ENCODE results near the gene TMEM108.

Gene TMEM108

DNA sequence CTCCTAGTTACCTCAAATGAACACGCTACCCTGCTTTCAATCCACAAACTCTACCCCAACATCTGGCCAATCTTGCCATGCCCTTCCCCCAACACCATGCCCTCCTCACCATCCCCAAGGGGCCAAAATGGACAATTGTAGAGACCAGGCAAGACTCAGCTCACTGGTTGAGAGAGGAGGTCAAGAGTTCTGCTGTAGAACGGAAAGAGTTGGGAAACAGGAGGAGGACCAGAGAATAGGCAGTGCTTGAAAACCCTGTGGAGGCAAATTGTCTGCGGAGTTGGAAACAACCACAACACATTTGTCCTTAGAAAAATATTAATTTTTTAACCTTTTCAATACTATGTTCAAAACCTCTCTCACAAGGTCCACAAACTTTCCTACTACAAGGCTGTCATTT, 232.9 kb downstream of the TMEM108 start:
- no peak for DNase-seq (ENCODE audit: extremely low read depth, low read depth)
- no peak overlapping the region for H3K4me3 ChIP-seq (replicated peaks; ENCODE audit: low read depth, low read length)
- TF ChIP-seq, protein P1, sequence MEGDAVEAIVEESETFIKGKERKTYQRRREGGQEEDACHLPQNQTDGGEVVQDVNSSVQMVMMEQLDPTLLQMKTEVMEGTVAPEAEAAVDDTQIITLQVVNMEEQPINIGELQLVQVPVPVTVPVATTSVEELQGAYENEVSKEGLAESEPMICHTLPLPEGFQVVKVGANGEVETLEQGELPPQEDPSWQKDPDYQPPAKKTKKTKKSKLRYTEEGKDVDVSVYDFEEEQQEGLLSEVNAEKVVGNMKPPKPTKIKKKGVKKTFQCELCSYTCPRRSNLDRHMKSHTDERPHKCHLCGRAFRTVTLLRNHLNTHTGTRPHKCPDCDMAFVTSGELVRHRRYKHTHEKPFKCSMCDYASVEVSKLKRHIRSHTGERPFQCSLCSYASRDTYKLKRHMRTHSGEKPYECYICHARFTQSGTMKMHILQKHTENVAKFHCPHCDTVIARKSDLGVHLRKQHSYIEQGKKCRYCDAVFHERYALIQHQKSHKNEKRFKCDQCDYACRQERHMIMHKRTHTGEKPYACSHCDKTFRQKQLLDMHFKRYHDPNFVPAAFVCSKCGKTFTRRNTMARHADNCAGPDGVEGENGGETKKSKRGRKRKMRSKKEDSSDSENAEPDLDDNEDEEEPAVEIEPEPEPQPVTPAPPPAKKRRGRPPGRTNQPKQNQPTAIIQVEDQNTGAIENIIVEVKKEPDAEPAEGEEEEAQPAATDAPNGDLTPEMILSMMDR (IDR thresholded peaks at IDR 0.05; ENCODE audit: low read depth, low read length, missing control alignments), result no peak

DNA sequence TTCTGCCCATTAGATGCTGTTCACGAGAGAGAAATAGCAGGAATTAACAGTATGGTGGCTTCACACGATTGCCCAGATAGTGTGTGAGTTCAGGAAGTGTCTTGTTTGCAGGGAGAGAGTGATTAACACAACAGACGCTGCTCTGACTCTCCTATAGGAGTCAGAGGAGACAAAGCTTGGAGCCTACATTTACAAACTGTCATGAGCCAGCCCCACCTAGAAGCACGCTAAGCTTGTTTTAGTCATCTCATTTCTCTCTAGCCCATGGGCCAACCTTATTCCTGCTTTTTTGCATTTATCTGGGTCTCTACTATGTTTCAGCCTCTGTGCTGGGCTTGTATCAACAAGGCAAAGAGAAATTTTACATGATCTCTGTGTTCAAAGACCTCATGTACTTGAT, 233.3 kb downstream of the TMEM108 start:
- H3K4me3 ChIP-seq (replicated peaks; ENCODE audit: low read depth, low read length), result no peak overlapping the region
- no peak for DNase-seq (ENCODE audit: extremely low read depth, low read depth)
- TF ChIP-seq, protein P1 (IDR thresholded peaks at IDR 0.05; ENCODE audit: low read depth, low read length, missing control alignments), result no peak

DNA sequence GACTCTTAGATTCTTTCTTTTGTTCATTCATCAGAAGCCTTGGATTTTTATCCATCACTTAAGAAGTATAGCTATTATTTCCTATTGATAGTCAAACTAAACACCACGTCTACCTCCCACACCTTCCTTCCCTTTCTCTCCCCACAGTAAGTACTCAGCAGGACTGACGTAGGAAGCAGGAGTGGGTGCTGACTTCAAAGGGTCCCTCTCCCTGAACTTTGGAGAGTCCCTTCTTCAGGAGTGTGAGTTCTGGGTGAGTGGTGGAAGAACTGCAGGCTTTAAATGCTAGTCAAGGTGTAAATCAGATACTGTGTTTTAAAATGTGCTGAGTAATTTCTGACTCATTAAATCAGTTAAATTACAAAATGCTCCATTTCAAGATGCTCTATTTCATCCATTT, 235.2 kb downstream of the TMEM108 start:
- DNase-seq (ENCODE audit: extremely low read depth, low read depth), result no peak
- H3K4me3 ChIP-seq (replicated peaks; ENCODE audit: low read depth, low read length), result no peak overlapping the region
- TF ChIP-seq, protein P1 (IDR thresholded peaks at IDR 0.05; ENCODE audit: low read depth, low read length, missing control alignments), result no peak

DNA sequence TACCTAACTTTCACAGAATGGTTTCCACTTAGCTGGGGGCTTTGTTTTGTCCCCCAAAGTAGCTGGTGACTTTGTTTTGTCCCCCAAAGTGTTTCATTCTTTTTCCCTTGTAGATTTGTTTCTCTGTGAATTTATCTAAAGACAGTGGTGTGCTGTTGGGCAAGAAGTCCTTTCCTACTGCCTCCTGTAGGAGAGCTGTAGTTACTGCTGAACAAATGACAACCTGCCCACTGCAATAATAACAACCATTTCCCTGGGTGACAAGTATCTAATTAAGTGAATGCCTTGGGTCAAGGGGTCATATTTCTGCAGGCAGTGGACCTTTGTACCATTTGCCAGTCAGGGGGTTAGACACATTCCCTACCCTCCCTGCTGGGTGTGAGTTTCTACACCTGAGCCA, 236.3 kb downstream of the TMEM108 start:
- H3K4me3 ChIP-seq (replicated peaks; ENCODE audit: low read depth, low read length), result no peak overlapping the region
- TF ChIP-seq, protein P1 (IDR thresholded peaks at IDR 0.05; ENCODE audit: low read depth, low read length, missing control alignments), result no peak
- DNase-seq (ENCODE audit: extremely low read depth, low read depth), result no peak

DNA sequence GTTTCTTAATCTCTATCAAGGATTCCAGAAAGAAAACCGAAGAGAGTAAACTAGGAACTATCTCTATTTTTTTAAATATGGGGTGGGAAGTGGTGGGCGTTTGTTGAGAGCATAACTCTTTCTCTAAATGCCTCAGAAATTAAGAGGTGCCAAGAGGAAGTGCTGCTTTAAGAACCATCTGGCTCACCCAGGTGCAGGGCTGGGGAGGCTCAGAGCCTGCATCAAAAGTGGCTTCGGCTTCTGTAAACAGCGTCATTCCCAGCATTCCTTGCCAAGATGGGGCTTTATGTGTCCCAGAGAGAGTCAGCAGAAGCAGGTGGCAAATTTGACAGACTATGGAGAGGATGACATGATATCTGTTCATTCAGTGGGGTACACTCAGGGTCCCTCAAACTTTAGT, 238.4 kb downstream of the TMEM108 start:
- no peak for DNase-seq (ENCODE audit: extremely low read depth, low read depth)
- H3K4me3 ChIP-seq (replicated peaks; ENCODE audit: low read depth, low read length), result no peak overlapping the region
- TF ChIP-seq, protein P1 (IDR thresholded peaks at IDR 0.05; ENCODE audit: low read depth, low read length, missing control alignments), result no peak

DNA sequence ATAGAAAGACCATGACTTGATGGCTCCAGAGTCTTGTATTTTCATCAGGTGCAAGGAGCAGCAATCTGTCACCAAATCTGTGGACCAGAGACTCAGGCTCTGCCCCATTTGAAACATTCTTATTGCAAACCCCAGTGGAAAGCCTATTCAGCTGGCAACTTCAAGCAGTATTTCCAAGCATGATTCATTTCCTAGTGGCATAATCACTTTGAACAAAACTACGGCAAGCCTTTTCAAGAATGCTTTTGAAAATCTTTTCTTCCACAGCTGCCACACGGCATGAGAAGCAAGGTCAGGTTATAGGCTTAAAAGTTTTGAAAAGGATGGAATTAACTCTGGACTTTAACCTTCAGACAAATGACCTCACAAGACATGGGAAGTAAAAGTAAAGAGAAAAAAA, 239.6 kb downstream of the TMEM108 start:
- H3K4me3 ChIP-seq (replicated peaks; ENCODE audit: low read depth, low read length), result no peak overlapping the region
- no peak for DNase-seq (ENCODE audit: extremely low read depth, low read depth)
- TF ChIP-seq, protein P1 (IDR thresholded peaks at IDR 0.05; ENCODE audit: low read depth, low read length, missing control alignments), result no peak

DNA sequence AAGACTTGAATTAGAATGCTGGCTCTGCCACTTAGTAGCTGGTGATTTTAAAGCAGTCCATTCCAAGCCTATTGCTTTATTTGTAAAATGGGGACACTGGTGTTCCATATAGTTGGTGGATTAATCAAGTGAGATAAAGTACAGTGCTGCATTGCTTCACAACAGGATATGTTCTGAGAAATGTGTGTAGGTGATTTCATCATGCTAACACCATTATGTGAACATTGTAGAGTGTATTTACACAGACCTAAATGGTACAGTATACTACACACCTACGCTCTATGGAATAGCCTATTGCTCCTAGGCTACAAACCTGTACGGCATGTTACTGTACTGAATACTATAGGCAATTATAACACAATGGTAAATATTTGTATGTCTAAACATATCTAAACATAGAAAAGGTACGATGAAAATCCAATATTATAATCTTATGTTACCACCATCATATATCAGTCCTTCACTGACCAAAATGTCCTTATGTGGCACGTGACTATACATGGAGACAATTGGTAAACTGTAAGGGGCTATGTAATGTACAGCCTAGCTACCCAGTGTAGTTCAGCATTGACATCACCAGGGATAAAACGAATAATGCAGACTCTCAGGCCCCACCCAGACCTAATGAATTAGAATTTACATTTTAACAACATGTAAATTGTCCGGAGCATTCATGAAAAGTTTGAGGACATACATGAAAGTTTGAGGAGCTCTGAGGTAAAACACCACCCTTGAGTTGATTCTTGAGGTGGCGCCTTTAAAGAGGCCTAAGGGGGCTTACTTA, 240.3 kb downstream of the TMEM108 start:
- DNase-seq (ENCODE audit: extremely low read depth, low read depth), result no peak
- H3K4me3 ChIP-seq (replicated peaks; ENCODE audit: low read depth, low read length), result no peak overlapping the region
- TF ChIP-seq, protein P1 (IDR thresholded peaks at IDR 0.05; ENCODE audit: low read depth, low read length, missing control alignments), result no peak
